Thymus (tissue), 11 donors: ENCODE measurements around the gene MED20. TPM values are rescaled to one million over a fixed set of nuclear protein-coding genes. Genes with fewer than 3 reads are reported as not detected.

ENCODE experiments used
- DNase-seq, 9 donors: peaks; one replicate each; pipeline ENCODE4 v3.0.0-alpha.2; 2013; ENCODE audit warnings: low spot score in 9 of 9, low read depth in 6 of 9, missing footprints in 1 of 9
- H3K27ac ChIP-seq, 2 donors: one replicate each; pipeline ENCODE4 v1.5.1; 2013; ENCODE audit warnings: control low read depth in 1 of 2, low read depth in 1 of 2, low read length in 1 of 2, mild to moderate bottlenecking in 1 of 2, moderate library complexity in 1 of 2
- H3K27me3 ChIP-seq, 2 donors: one replicate each; pipeline ENCODE4 v1.5.1; 2013; ENCODE audit warnings: low read length in 1 of 2; ENCODE audit not compliant: control insufficient read depth in 2 of 2, insufficient read depth in 1 of 2
- H3K36me3 ChIP-seq, 2 donors: one replicate each; pipeline ENCODE4 v1.5.1; 2013; ENCODE audit warnings: low read length in 1 of 2, mild to moderate bottlenecking in 1 of 2, moderate library complexity in 1 of 2; ENCODE audit not compliant: control insufficient read depth in 2 of 2, insufficient read depth in 2 of 2
- H3K4me1 ChIP-seq, 2 donors: one replicate each; pipeline ENCODE4 v1.5.1; 2013; ENCODE audit warnings: low read length in 2 of 2; ENCODE audit not compliant: control insufficient read depth in 2 of 2, insufficient read depth in 2 of 2
- H3K4me3 ChIP-seq, 2 donors: one replicate each; pipeline ENCODE4 v1.5.1; 2013; ENCODE audit warnings: low read length in 2 of 2, control low read depth in 1 of 2, mild to moderate bottlenecking in 1 of 2
- H3K9me3 ChIP-seq, 2 donors: one replicate each; pipeline ENCODE4 v1.5.1; 2013; ENCODE audit warnings: low read length in 1 of 2, mild to moderate bottlenecking in 1 of 2; ENCODE audit not compliant: control insufficient read depth in 2 of 2, insufficient read depth in 1 of 2
- WGBS: extraction: QIAGEN DNeasy Blood & Tissue Kit; methylation state at CpG from one replicate; pipeline ENCODE4 v1.1.7; 2013; 5-methylcytosine and 5-hydroxymethylcytosine counted together
- polyA plus RNA-seq: library from polyadenylated mRNA; stranded (reverse); fragments of 200-250 nt; gene quantifications from one replicate; pipeline ENCODE4 v1.2.3, GENCODE V29; 2013
- total RNA-seq: library from RNA; stranded (reverse); fragments of 120-200 nt; gene quantifications from one replicate; pipeline ENCODE4 v1.2.4, GENCODE V29; 2013
- donor health status: healthy.

Gene MED20
- total and polyA plus RNA-seq, 2 donors = 7.9 to 22.4 TPM

- peaks cover 52 to 72% of the 10 kb centered on the region in 2 donors for H3K4me1 ChIP-seq
- H3K4me3 ChIP-seq = peak overlapping the region; percentile 8 to 99
- H3K36me3 ChIP-seq = peaks cover 74 to 80% of the 10 kb centered on the region in 2 donors
- no peaks in the 10 kb centered on the region for H3K9me3 ChIP-seq
- H3K27me3 ChIP-seq = no peaks in the 10 kb centered on the region
- DNase-seq = no peak
- 58% methylated on average over 2 of the region's 2 CpGs for WGBS
- peak overlapping the region in 1 of 2 donors; percentile 93 for H3K27ac ChIP-seq
These were observed 16.5 kb upstream of the MED20 start for GRCh38 chr6:41937472-41937860.

GRCh38 chr6:41936073-41936837, 15.3 kb upstream of the MED20 start:
- Histone ChIP-seq H3K27me3 (no peaks in the 10 kb centered on the region), H3K36me3 (peaks cover 86 to 92% of the 10 kb centered on the region in 2 donors), H3K27ac (peak overlapping the region; percentile 53 to 93), H3K9me3 (no peaks in the 10 kb centered on the region), H3K4me1 (peaks cover 49 to 65% of the 10 kb centered on the region in 2 donors), H3K4me3 (peak overlapping the region; percentile 11 to 99)
- 33% methylated on average over 10 of the region's 10 CpGs for WGBS
- peak in 6 of 9 donors; percentile 65 to 88 (median 74) for DNase-seq

GRCh38 chr6:41935685-41936072, 14.7 kb upstream of the MED20 start:
- H3K27ac ChIP-seq = peak overlapping the region; percentile 53 to 93
- peak overlapping the region in 1 of 2 donors; percentile 99 for H3K4me3 ChIP-seq
- DNase-seq = no peak
- WGBS = 35% methylated on average over 8 of the region's 8 CpGs
- peaks cover 49 to 64% of the 10 kb centered on the region in 2 donors for H3K4me1 ChIP-seq
- no peaks in the 10 kb centered on the region for H3K27me3 ChIP-seq
- H3K36me3 ChIP-seq = peaks cover 87 to 98% of the 10 kb centered on the region in 2 donors
- H3K9me3 ChIP-seq = no peaks in the 10 kb centered on the region

GRCh38 chr6:41935193-41935574, 14.2 kb upstream of the MED20 start:
- no peaks in the 10 kb centered on the region for H3K9me3 ChIP-seq
- DNase-seq = peak in 2 of 9 donors; percentile 26 to 55
- H3K27me3 ChIP-seq = no peaks in the 10 kb centered on the region
- WGBS = 10% methylated on average over 1 of the region's 1 CpG
- H3K4me3 ChIP-seq = peak overlapping the region in 1 of 2 donors; percentile 99
- H3K36me3 ChIP-seq = peaks cover 89 to 100% of the 10 kb centered on the region in 2 donors
- peaks cover 46 to 59% of the 10 kb centered on the region in 2 donors for H3K4me1 ChIP-seq
- H3K27ac ChIP-seq = peak overlapping the region; percentile 50 to 93

GRCh38 chr6:41934278-41935192, 13.6 kb upstream of the MED20 start:
- peaks cover 39 to 53% of the 10 kb centered on the region in 2 donors for H3K4me1 ChIP-seq
- H3K9me3 ChIP-seq = no peaks in the 10 kb centered on the region
- H3K27ac ChIP-seq = peak overlapping the region; percentile 50 to 93
- WGBS = 94% methylated on average over 7 of the region's 7 CpGs
- no peak for DNase-seq
- no peaks in the 10 kb centered on the region for H3K27me3 ChIP-seq
- peaks cover 89 to 100% of the 10 kb centered on the region in 2 donors for H3K36me3 ChIP-seq
- no peak overlapping the region for H3K4me3 ChIP-seq

GRCh38 chr6:41932378-41932777, 11.4 kb upstream of the MED20 start:
- DNase-seq = no peak
- H3K9me3 ChIP-seq = no peaks in the 10 kb centered on the region
- no peak overlapping the region for H3K27ac ChIP-seq
- no peaks in the 10 kb centered on the region for H3K27me3 ChIP-seq
- WGBS = 97% methylated on average over 15 of the region's 15 CpGs
- H3K36me3 ChIP-seq = peaks cover 91 to 100% of the 10 kb centered on the region in 2 donors
- peaks cover 19 to 31% of the 10 kb centered on the region in 2 donors for H3K4me1 ChIP-seq
- no peak overlapping the region for H3K4me3 ChIP-seq

- WGBS = 96% methylated on average over 2 of the region's 2 CpGs
- H3K27ac ChIP-seq = no peak overlapping the region
- peaks cover 14 to 26% of the 10 kb centered on the region in 2 donors for H3K4me1 ChIP-seq
- no peaks in the 10 kb centered on the region for H3K27me3 ChIP-seq
- H3K36me3 ChIP-seq = peaks cover 91 to 99% of the 10 kb centered on the region in 2 donors
- DNase-seq = no peak
- no peak overlapping the region for H3K4me3 ChIP-seq
- H3K9me3 ChIP-seq = no peaks in the 10 kb centered on the region
These were observed 10.9 kb upstream of the MED20 start for GRCh38 chr6:41931792-41932191.

GRCh38 chr6:41929924-41930323, 9.0 kb upstream of the MED20 start:
- no peak overlapping the region for H3K27ac ChIP-seq
- H3K27me3 ChIP-seq = no peaks in the 10 kb centered on the region
- no peak for DNase-seq
- peaks cover 72 to 86% of the 10 kb centered on the region in 2 donors for H3K36me3 ChIP-seq
- H3K9me3 ChIP-seq = no peaks in the 10 kb centered on the region
- H3K4me1 ChIP-seq = peaks cover 0 to 8% of the 10 kb centered on the region in 2 donors
- WGBS = 98% methylated on average over 6 of the region's 6 CpGs
- H3K4me3 ChIP-seq = no peak overlapping the region

- H3K36me3 ChIP-seq = peaks cover 50 to 73% of the 10 kb centered on the region in 2 donors
- H3K4me1 ChIP-seq = peaks cover 8 to 26% of the 10 kb centered on the region in 2 donors
- H3K9me3 ChIP-seq = no peaks in the 10 kb centered on the region
- no peaks in the 10 kb centered on the region for H3K27me3 ChIP-seq
- no peak overlapping the region for H3K4me3 ChIP-seq
- H3K27ac ChIP-seq = no peak overlapping the region
- no peak for DNase-seq
- WGBS = 98% methylated on average over 6 of the region's 6 CpGs
These were observed 6.3 kb upstream of the MED20 start for GRCh38 chr6:41927253-41927652.
